ENCODE measurements around the gene ZBTB48.
"Not testable (repeated sequence)": the region's sequence is repeated elsewhere in the genome, so short reads cannot be mapped to it uniquely, and the experiment has no call there.

The ZBTB48 gene

DNA sequence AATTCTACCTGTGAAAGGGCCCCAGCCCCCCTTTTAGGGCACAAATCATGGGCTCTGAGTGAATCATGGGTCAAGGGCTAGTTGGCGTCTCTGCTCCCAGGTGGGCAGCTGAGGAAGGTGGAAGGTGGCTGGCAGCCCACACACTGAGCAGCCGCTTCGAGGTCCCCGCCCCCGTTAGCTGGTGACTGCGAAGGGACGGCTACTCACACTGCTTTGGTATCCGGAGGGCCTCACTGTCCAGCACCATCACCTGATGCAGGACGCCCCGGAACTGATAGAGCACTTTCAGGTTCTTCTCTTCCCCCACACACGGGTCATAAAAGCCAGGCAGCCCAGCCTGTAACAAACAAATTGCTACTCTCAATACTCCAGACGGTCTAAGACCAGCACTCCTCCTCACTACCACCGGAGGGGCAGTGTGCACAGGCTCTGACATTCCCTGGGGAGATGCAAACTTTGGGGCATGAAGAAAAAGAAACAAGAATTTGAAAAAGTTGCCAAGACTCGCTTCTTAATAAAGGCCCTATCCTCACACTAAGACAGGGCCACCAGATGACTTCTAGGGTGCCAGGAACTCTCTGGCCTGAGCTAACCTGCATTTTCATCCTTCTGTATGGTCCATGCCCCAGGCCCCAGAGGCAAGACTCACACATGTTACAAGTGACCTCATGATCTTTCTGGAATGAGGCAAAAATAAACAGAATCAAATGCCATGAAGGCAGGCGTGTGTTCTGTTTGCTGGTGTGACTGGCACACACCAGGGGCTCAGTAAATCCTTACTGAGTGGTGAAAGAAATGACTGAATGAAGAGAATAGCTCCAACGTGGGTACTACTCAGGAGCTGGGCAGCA is 56.3 kb downstream of the ZBTB48 start:
- no peak for DNase-seq

DNA sequence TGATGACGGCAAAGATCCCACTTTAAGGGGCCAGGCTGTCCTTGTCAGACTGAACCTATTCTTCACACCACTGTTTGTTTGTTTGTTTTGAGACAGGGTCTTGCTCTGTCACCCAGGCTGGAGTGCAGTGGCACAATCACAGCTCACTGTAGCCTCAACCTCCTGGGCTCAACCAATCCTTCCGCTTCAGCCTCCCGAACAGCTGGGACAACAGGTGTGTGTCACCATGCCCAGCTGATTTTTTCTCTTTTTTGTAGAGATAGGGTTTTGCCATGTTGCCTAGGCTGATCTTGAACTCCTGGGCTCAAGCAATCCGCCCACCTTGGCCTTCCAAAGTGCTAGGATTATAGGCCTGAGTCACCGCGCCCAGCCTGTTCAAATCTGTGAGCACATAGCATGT is 57.0 kb downstream of the ZBTB48 start:
- not testable (repeated sequence) for DNase-seq

- DNase-seq = no peak
Measured at GRCh38 chr1:6637770-6638169, 58.0 kb downstream of the ZBTB48 start.

DNA sequence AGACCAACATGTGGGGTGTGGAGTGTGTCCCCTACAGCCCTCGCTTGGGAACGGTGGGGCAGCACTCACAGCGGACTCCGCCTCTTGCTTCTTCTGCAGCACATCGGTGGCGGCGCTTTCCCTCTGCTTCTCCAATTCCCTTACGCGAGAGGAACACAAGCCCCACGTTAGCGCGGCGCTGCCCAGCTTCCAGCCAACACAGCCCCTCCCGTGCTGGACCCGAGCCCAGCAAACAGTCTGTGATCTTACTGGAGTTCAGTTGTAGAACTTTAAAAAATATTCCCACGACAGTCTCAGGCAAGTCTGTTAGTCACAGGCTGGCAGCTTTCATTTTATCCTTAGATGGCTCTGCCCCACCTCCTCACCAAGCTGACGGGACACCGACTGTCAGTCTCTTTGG is 58.4 kb downstream of the ZBTB48 start:
- no peak for DNase-seq

Data from suppressor macrophage (primary cell).